Osteocyte (in vitro differentiated cells): ENCODE measurements around the gene KAT2B. TPM values are rescaled to one million over a fixed set of nuclear protein-coding genes. Genes with fewer than 3 reads are reported as not detected.

ENCODE experiments used
- DNase-seq: peaks from one replicate; pipeline ENCODE4 v3.0.0; 2021; ENCODE audit warnings: mixed read lengths; ENCODE audit not compliant: unreplicated experiment; ENCODE audit errors: extremely low spot score
- H3K27ac Mint-ChIP-seq: one replicate; pipeline ENCODE4 v1.8.0; 2021; ENCODE audit warnings: mild to moderate bottlenecking, mixed read lengths; ENCODE audit not compliant: unreplicated experiment
- H3K27me3 Mint-ChIP-seq: one replicate; pipeline ENCODE4 v1.8.0; 2021; ENCODE audit warnings: mixed read lengths; ENCODE audit not compliant: unreplicated experiment
- H3K36me3 Mint-ChIP-seq: one replicate; pipeline ENCODE4 v1.8.0; 2021; ENCODE audit warnings: mixed read lengths; ENCODE audit not compliant: unreplicated experiment
- H3K4me1 Mint-ChIP-seq: one replicate; pipeline ENCODE4 v1.8.0; 2021; ENCODE audit warnings: mixed read lengths; ENCODE audit not compliant: unreplicated experiment
- H3K4me3 Mint-ChIP-seq: one replicate; pipeline ENCODE4 v1.8.0; 2021; ENCODE audit warnings: mild to moderate bottlenecking, moderate library complexity, mixed read lengths; ENCODE audit not compliant: unreplicated experiment
- H3K9me3 Mint-ChIP-seq: one replicate; pipeline ENCODE4 v1.8.0; 2021; ENCODE audit warnings: mixed read lengths; ENCODE audit not compliant: unreplicated experiment
- CTCF ChIP-seq: fragments of 200-600 bp; sonication (generic); IDR thresholded peaks from 2 replicates; pipeline ENCODE4 v1.5.0; 2021; ENCODE audit warnings: antibody characterized with exemption, mild to moderate bottlenecking, moderate library complexity
- total RNA-seq: library from RNA; stranded (reverse); gene quantifications from 2 replicates; pipeline ENCODE4 v1.2.1, GENCODE V29; 2021

The KAT2B gene
- total RNA-seq, 1 donor from 2014 or later, result 15.7 TPM

DNA sequence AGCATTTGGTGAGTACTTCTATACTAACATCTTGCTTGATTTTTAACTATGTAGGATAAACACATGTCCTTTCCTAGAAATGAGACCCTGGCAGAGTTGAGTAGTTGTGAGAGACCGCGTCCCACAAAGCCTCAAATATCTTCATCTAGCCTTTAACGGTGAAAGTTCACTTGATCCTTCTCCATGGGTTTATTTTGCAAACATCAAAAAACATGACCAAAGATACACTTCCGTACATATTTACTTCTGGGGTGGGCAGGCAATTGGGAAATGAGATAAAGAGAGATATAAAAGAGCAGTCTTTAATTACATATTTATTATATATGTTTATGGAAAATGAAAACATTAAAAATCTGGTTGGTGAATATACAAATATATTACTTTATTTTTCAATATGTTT is 5.2 kb upstream of the KAT2B start:
- H3K27ac Mint-ChIP-seq, result no peak overlapping the region
- peaks cover 9% of the 10 kb centered on the region for H3K4me1 Mint-ChIP-seq
- no peaks in the 10 kb centered on the region for H3K27me3 Mint-ChIP-seq
- H3K4me3 Mint-ChIP-seq, result no peak overlapping the region
- no peaks in the 10 kb centered on the region for H3K9me3 Mint-ChIP-seq
- H3K36me3 Mint-ChIP-seq, result no peaks in the 10 kb centered on the region
- no peak for TF ChIP-seq CTCF
- no peak for DNase-seq

- H3K9me3 Mint-ChIP-seq, result no peaks in the 10 kb centered on the region
- no peaks in the 10 kb centered on the region for H3K27me3 Mint-ChIP-seq
- peak; percentile 10 for TF ChIP-seq CTCF
- H3K4me3 Mint-ChIP-seq, result no peak overlapping the region
- no peak for DNase-seq
- no peaks in the 10 kb centered on the region for H3K36me3 Mint-ChIP-seq
- H3K27ac Mint-ChIP-seq, result no peak overlapping the region
- peaks cover 22% of the 10 kb centered on the region for H3K4me1 Mint-ChIP-seq
Observed at GRCh38 chr3:20037255-20037996, 2.8 kb upstream of the KAT2B start.

DNA sequence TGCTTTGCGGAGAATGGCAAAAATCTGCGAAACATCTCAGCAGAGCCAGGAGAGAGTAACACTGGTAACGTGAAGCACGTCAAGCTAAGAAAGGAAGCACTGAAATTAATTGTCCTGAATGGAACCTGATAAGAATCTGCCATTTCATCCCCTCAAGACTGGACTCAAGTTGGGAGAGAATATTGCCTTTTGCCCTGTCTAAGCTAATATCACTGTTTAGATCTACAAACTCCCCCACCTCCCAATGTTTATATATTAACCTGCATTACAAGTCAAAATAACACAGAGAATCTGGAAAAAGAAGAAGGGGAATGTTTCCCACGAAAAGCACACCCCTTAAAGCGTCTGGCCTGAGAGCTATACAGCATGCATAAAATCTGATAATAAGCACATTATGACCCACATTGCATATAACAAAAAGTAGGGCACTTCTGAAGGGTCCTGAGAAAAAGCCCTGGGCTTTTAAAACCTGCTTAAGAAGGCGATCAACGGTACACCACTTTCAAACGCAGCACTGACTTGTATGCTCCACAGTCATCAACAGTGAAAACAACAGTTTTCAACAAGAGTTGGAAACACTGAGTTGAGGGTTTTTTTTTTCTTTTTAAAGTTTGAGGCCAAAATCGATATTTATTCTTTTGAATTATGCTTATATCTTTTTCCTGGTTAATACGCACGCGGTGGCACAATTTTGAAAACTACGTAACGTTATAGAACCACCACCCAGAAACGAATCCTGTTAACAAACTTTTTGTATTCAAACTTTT is 1.4 kb upstream of the KAT2B start:
- H3K27me3 Mint-ChIP-seq, result no peaks in the 10 kb centered on the region
- H3K4me1 Mint-ChIP-seq, result peaks cover 35% of the 10 kb centered on the region
- peak overlapping the region; percentile 81 for H3K4me3 Mint-ChIP-seq
- no peaks in the 10 kb centered on the region for H3K9me3 Mint-ChIP-seq
- TF ChIP-seq CTCF, result no peak
- peak overlapping the region; percentile 79 for H3K27ac Mint-ChIP-seq
- H3K36me3 Mint-ChIP-seq, result no peaks in the 10 kb centered on the region
- DNase-seq, result no peak

DNA sequence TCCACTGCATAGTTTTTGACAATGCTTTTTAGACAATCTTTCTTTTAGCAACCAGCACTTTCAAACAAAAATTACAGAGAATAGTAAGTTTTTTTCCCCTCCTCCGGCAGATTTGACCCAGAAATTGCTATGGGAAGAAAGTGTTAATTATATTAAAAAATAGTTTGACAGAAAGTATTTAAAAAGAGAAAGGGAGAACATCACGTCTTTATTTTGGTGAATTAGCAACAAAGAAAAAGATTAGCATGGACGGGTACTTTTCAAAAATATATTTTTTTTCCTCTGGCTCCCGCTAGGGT is 831 bp upstream of the KAT2B start:
- DNase-seq, result no peak
- TF ChIP-seq CTCF, result no peak
- no peaks in the 10 kb centered on the region for H3K36me3 Mint-ChIP-seq
- H3K4me3 Mint-ChIP-seq, result peak overlapping the region; percentile 81
- H3K27ac Mint-ChIP-seq, result peak overlapping the region; percentile 79
- H3K27me3 Mint-ChIP-seq, result no peaks in the 10 kb centered on the region
- H3K4me1 Mint-ChIP-seq, result peaks cover 38% of the 10 kb centered on the region
- no peaks in the 10 kb centered on the region for H3K9me3 Mint-ChIP-seq

DNA sequence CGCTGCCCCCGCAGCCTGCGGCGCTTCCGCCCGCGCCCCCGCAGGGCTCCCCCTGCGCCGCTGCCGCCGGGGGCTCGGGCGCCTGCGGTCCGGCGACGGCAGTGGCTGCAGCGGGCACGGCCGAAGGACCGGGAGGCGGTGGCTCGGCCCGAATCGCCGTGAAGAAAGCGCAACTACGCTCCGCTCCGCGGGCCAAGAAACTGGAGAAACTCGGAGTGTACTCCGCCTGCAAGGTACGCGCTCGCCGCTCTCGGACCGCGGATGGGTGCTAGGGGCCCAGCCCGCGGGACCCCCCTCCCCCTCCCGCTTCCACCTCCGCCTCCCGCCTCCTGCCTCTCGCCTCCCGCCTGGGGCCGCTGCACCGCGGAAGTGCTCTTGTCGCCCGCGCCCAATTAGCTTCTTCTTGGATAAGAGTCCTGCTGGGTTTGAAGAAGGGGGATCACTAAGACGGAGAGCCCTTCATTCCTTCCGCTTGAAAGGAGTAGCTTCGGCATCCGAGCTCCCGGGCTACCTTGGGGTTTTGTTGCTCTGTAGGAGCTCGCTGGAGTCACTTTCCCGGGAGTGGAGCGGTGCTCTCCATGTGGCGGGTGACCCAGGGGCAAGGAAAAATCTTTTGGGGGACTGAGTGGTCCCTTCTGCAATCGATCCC is 426 bp downstream of the KAT2B start:
- peaks cover 38% of the 10 kb centered on the region for H3K4me1 Mint-ChIP-seq
- TF ChIP-seq CTCF, result no peak
- no peaks in the 10 kb centered on the region for H3K36me3 Mint-ChIP-seq
- H3K27ac Mint-ChIP-seq, result peak overlapping the region; percentile 92
- no peaks in the 10 kb centered on the region for H3K27me3 Mint-ChIP-seq
- H3K4me3 Mint-ChIP-seq, result peak overlapping the region; percentile 96
- peak; percentile 88 for DNase-seq
- H3K9me3 Mint-ChIP-seq, result no peaks in the 10 kb centered on the region
